IgD-negative memory B cell (primary cell): ENCODE data around the gene NAT10. TPM values are rescaled to one million over a fixed set of nuclear protein-coding genes. Genes with fewer than 3 reads are reported as not detected.
"Not testable (repeated sequence)": the region's sequence is repeated elsewhere in the genome, so short reads cannot be mapped to it uniquely, and the experiment has no call there.

Experiments
- H3K27ac Mint-ChIP-seq, 3 donors: one replicate each; pipeline ENCODE4 v1.8.0; 2020 to 2022; ENCODE audit warnings: mild to moderate bottlenecking in 3 of 3, mixed read lengths in 3 of 3, moderate library complexity in 1 of 3
- H3K27me3 Mint-ChIP-seq: one replicate; pipeline ENCODE4 v1.8.0; 2021; ENCODE audit warnings: mixed read lengths
- H3K36me3 Mint-ChIP-seq: one replicate; pipeline ENCODE4 v1.8.0; 2020; ENCODE audit warnings: mild to moderate bottlenecking, mixed read lengths
- H3K4me1 Mint-ChIP-seq, 3 donors: one replicate each; pipeline ENCODE4 v1.8.0; 2020 to 2022; ENCODE audit warnings: mixed read lengths in 3 of 3, mild to moderate bottlenecking in 1 of 3
- H3K4me3 Mint-ChIP-seq, 4 donors: one replicate each; pipeline ENCODE4 v1.8.0; 2020 to 2022; ENCODE audit warnings: mild to moderate bottlenecking in 4 of 4, mixed read lengths in 4 of 4, moderate library complexity in 3 of 4
- H3K9me3 Mint-ChIP-seq, 3 donors: one replicate each; pipeline ENCODE4 v1.8.0; 2020 to 2021; ENCODE audit warnings: mixed read lengths in 3 of 3, mild to moderate bottlenecking in 1 of 3
- polyA plus RNA-seq: library from polyadenylated mRNA; unstranded; fragments of 300-500 nt; fragmentation: Illumina TruSeq; gene quantifications from one replicate; pipeline ENCODE4 v1.2.3, GENCODE V29; 2021

NAT10 gene
- polyA plus RNA-seq, 1 donor from 2014 or later, result 35.7 TPM

DNA sequence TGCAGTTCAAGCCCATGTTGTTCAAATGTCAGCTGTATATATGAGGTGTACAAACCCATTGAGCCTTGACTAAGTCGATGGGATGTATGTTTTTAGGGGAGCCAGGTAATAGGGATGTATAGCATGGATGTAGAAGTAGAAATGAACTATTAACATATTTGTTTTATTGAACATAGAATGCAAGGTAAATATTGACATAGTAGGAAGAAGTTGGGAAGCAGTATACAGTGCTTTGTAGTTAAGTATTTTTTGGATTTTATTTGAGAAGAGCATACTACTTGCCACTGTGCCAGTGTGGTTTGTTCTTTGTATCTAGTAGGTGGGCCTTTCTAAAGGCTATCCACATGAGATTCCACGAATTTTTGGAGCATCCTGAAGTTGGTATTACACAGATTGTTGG is 20.8 kb upstream of the NAT10 start:
- Mint-ChIP-seq H3K4me3 (no peak overlapping the region), H3K4me1 (peaks cover 3 to 13% (median 8%) of the 10 kb centered on the region in 3 donors), H3K9me3 (no peaks in the 10 kb centered on the region), H3K36me3 (peaks cover 3% of the 10 kb centered on the region), H3K27me3 (no peaks in the 10 kb centered on the region), H3K27ac (peak overlapping the region in 2 of 3 donors; percentile 43 to 78)

DNA sequence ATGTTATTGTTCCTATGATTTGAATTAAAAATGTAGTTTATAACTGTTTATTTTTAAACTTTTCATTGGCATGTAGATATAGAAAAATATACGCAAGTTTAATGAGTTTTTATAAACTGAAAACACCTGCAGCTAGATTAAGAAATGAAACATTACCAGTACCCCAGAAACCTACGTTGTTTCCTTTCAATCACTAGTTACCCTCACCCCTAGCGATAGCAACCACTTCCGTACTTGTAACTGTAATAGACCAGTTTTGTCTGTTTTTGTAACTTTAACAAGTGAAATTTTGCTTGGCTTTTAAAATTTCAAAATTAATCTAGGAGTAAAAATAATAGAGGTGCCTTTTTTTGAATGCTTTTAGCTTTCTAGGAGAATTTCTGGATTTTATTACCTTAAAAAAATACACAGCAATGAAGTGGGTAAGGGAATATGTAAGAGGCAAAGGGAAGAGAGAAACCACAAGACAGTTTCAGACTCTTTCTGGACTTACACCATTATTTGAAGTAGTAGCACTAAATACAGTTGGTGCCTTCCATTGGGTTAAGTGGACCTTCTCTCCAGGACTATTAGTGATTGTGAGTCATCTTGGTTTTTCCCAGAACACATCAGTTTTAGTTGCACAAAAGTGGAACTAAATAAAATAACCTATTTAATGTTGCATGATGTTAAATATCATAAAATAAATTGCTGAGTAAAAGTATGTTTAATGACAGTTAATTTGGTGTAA is 18.7 kb upstream of the NAT10 start:
- Mint-ChIP-seq H3K27ac (peak overlapping the region in 1 of 3 donors; percentile 31), H3K4me1 (peaks cover 3 to 8% (median 4%) of the 10 kb centered on the region in 3 donors), H3K4me3 (peak overlapping the region in 1 of 4 donors; percentile 88), H3K9me3 (no peaks in the 10 kb centered on the region), H3K27me3 (no peaks in the 10 kb centered on the region), H3K36me3 (peaks cover 2% of the 10 kb centered on the region)

- H3K27ac Mint-ChIP-seq, result peak overlapping the region in 1 of 3 donors; percentile 56
- peaks cover 0 to under 1% (median under 1%) of the 10 kb centered on the region in 3 donors for H3K4me1 Mint-ChIP-seq
These were observed 13.6 kb upstream of the NAT10 start for GRCh38 chr11:34091825-34092224.

DNA sequence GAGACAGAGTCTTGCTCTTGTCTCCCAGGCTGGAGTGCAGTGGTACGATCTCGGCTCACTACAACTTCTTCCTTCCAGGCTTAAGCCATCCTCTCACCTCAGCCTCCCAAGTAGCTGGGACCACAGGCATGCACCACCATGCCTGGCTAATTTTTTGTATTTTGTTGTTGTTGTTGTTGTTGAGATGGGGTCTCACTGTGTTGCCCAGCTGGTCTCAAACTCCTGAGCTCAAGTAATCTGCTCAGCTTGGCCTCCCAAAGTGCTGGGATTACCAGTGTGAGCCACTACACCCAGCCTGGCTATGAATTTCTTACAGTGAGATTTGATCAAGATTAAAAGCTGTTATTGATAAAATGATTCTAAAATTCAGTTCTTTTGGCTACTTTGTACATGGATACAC is 10.5 kb upstream of the NAT10 start:
- not testable (repeated sequence) for H3K9me3 Mint-ChIP-seq, H3K27me3 Mint-ChIP-seq, H3K36me3 Mint-ChIP-seq, H3K4me1 Mint-ChIP-seq, H3K4me3 Mint-ChIP-seq
- H3K27ac Mint-ChIP-seq, result peak overlapping the region in 1 of 3 donors; percentile 67

More at GRCh38 chr11:34091825-34092224, 13.6 kb upstream of the NAT10 start:
- H3K27me3 Mint-ChIP-seq, result no peaks in the 10 kb centered on the region
- no peaks in the 10 kb centered on the region for H3K9me3 Mint-ChIP-seq
- no peaks in the 10 kb centered on the region for H3K36me3 Mint-ChIP-seq
- H3K4me3 Mint-ChIP-seq, result no peak overlapping the region

DNA sequence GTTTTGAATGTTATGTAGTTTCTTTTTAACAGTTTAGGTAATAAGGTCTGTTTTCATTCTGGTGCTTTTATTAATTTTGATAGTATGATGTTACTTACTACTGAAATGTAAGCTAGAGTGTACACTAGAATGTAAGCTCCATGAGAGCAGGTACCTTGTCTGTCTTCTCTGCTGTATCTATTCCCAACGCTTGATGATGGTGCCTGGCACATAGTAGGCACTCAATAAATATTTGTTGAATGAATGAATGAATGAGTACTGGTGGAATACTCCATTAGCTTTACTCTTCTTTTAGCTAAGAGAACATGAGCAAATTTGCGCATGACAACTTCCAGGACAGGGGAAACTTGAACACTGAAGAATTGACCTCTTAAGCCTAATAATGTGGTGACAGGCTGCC is 6.6 kb upstream of the NAT10 start:
- H3K36me3 Mint-ChIP-seq, result no peaks in the 10 kb centered on the region

GRCh38 chr11:34104680-34105078 is 750 bp upstream of the NAT10 start:
- Mint-ChIP-seq H3K27ac (peak overlapping the region; percentile 98 to 100 (median 99)), H3K36me3 (no peaks in the 10 kb centered on the region), H3K27me3 (no peaks in the 10 kb centered on the region), H3K4me1 (peaks cover 33 to 41% (median 38%) of the 10 kb centered on the region in 3 donors), H3K9me3 (no peaks in the 10 kb centered on the region), H3K4me3 (peak overlapping the region; percentile 95 to 99 (median 98))

More for the DNA sequence above, 6.6 kb upstream of the NAT10 start:
- Mint-ChIP-seq H3K9me3 (no peaks in the 10 kb centered on the region), H3K27me3 (no peaks in the 10 kb centered on the region), H3K4me3 (no peak overlapping the region), H3K27ac (peak overlapping the region in 1 of 3 donors; percentile 60), H3K4me1 (peaks cover 2 to 7% (median 5%) of the 10 kb centered on the region in 3 donors)

DNA sequence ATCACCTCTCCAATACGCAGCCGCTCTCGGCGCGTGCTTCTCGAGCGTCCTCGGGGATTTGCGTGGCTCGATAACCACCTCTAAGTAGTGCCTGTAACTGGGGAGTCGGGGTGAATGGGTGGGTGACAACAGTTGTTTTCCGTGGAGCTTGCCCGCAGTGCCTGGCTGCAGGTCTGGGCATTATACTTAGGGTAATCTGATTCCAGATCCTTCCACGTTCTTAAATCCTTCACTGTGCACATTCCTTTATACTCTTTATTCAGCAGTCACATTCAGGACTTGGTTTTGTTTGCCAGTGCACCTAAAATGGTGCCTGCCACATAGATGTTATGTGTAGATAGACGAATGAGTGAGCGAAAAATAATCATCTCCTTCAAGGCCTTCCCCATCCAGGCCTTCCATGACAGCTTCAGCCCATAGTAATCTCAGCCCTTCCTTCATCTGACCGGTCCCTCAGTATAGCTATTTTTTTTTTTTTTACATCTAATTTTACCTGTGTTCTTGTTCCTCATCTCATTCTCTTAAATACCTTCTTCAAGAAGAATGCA is 602 bp downstream of the NAT10 start:
- H3K27me3 Mint-ChIP-seq, result no peaks in the 10 kb centered on the region
- peak overlapping the region; percentile 95 to 99 (median 98) for H3K4me3 Mint-ChIP-seq
- peak overlapping the region; percentile 98 to 100 (median 99) for H3K27ac Mint-ChIP-seq
- H3K9me3 Mint-ChIP-seq, result no peaks in the 10 kb centered on the region
- H3K36me3 Mint-ChIP-seq, result no peaks in the 10 kb centered on the region
- peaks cover 33 to 44% (median 38%) of the 10 kb centered on the region in 3 donors for H3K4me1 Mint-ChIP-seq

DNA sequence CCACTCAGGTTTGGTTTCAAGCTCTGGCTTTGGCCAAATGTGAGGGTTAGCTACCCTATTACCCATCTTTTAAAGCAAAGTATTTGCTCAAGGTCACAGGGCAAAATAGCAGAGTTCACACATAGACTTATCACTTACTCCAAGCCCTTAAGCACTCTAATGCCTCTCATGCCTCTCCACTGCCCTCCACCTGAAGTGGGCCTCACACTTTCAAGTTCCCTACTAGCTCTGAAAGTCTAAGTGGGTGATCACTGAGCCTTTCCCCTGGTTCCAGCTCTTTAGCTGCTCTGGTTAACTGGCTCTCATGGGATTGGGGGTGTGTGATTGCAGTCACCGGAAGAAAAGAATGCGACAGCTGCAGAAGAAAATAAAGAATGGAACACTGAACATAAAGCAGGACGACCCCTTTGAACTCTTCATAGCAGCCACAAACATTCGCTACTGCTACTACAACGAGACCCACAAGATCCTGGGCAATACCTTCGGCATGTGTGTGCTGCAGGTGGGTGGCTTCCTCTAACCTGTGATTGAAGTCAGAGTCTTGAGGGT is 6.4 kb downstream of the NAT10 start:
- no peaks in the 10 kb centered on the region for H3K27me3 Mint-ChIP-seq
- peaks cover 6 to 16% (median 7%) of the 10 kb centered on the region in 3 donors for H3K4me1 Mint-ChIP-seq
- H3K4me3 Mint-ChIP-seq, result no peak overlapping the region
- H3K9me3 Mint-ChIP-seq, result no peaks in the 10 kb centered on the region
- peaks cover 1% of the 10 kb centered on the region for H3K36me3 Mint-ChIP-seq
- no peak overlapping the region for H3K27ac Mint-ChIP-seq

- Mint-ChIP-seq H3K9me3 (no peaks in the 10 kb centered on the region), H3K27ac (peak overlapping the region in 1 of 3 donors; percentile 18), H3K4me3 (no peak overlapping the region), H3K36me3 (peaks cover 4% of the 10 kb centered on the region), H3K4me1 (peaks cover 0 to 7% (median 6%) of the 10 kb centered on the region in 3 donors), H3K27me3 (no peaks in the 10 kb centered on the region)
These were observed 8.6 kb downstream of the NAT10 start for GRCh38 chr11:34114014-34114413.

- Mint-ChIP-seq H3K36me3 (peaks cover 4% of the 10 kb centered on the region), H3K4me3 (no peak overlapping the region), H3K9me3 (no peaks in the 10 kb centered on the region), H3K4me1 (peaks cover 0 to 3% (median 2%) of the 10 kb centered on the region in 3 donors), H3K27ac (peak overlapping the region in 1 of 3 donors; percentile 18), H3K27me3 (no peaks in the 10 kb centered on the region)
These were observed 9.0 kb downstream of the NAT10 start for GRCh38 chr11:34114471-34114870.

DNA sequence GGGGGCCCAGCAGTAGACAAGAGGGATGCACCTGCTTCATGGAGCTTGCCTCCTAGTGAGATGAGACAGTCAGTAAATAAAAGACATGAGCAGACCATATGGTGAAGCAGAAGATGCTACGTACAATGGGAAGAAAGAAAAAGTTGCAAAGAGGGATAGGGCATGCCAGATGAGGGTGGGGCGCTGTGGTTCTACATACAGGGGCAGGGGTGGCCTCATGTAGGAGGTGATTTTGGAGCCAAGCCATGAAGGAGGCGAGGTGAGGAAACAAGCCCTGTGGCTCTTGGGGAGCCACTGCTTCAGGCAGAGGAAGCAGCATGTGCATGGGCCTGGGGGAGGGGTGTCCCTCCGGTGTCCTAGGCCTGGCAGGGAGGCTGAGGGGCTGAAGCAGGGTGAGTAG is 15.2 kb downstream of the NAT10 start:
- Mint-ChIP-seq H3K4me3 (no peak overlapping the region), H3K27me3 (no peaks in the 10 kb centered on the region), H3K9me3 (no peaks in the 10 kb centered on the region), H3K36me3 (peaks cover 5% of the 10 kb centered on the region), H3K27ac (peak overlapping the region in 1 of 3 donors; percentile 81), H3K4me1 (peaks cover 0 to 2% (median 1%) of the 10 kb centered on the region in 3 donors)

GRCh38 chr11:34124885-34125668 is 19.6 kb downstream of the NAT10 start:
- Mint-ChIP-seq H3K4me1 (peaks cover 0 to 2% (median 1%) of the 10 kb centered on the region in 3 donors), H3K27ac (no peak overlapping the region), H3K9me3 (no peaks in the 10 kb centered on the region), H3K36me3 (peaks cover 7% of the 10 kb centered on the region), H3K4me3 (no peak overlapping the region), H3K27me3 (no peaks in the 10 kb centered on the region)

DNA sequence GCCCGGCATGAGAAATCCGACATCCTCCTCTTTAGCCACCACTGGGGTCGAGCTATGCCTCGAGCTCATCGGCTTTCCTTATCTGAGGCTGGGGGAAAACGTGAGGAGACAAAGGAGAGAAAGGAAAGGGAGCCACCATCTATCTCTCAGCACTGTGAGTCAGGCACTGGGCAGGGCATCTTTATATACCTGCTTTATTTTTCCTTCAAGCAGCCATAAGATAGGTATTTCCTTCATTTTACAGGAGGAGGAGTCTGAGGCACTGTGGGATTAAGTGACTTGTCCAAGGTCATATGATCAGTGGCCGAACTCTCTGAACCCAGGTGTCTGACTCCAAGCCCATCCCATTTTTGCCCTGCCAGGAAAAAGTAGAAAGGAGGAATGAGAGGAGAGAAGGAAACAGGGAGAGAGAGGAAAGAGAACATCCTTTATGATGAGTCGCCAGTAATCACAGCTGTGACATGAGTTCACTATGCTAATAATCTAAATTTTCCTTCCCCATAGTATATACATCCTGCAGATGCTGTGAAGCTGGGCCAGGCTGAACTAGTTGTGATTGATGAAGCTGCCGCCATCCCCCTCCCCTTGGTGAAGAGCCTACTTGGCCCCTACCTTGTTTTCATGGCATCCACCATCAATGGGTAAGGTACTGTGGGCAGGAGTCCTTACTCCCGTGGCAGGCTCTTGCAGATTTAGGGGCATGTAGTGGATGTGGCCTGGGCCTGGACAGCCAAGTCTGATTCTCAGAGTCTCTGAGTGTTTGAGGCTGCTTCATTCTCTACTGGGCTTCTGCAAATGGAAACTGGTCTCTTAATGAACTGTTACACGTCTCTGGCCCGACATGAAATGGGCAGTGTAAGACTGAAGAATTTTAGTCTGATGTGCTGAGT is 21.8 kb downstream of the NAT10 start:
- Mint-ChIP-seq H3K27me3 (no peaks in the 10 kb centered on the region), H3K9me3 (no peaks in the 10 kb centered on the region), H3K36me3 (peaks cover 7% of the 10 kb centered on the region), H3K4me3 (no peak overlapping the region), H3K4me1 (peaks cover 0 to 1% (median 0%) of the 10 kb centered on the region in 3 donors), H3K27ac (no peak overlapping the region)

GRCh38 chr11:34128824-34129223 is 23.4 kb downstream of the NAT10 start:
- Mint-ChIP-seq H3K27ac (no peak overlapping the region), H3K27me3 (no peaks in the 10 kb centered on the region), H3K4me3 (no peak overlapping the region), H3K4me1 (peaks cover 0 to 1% (median 0%) of the 10 kb centered on the region in 3 donors), H3K9me3 (no peaks in the 10 kb centered on the region), H3K36me3 (peaks cover 7% of the 10 kb centered on the region)
